Suppressor macrophage treated with lipopolysaccharide for 1 hour (primary cell): Measurements from ENCODE around the gene SMIM3.
"Not testable (repeated sequence)": the region's sequence is repeated elsewhere in the genome, so short reads cannot be mapped to it uniquely, and the experiment has no call there.

Source experiments
- DNase-seq, 3 donors: peaks; one replicate each; pipeline ENCODE4 v3.0.0-alpha.2; 2020 to 2022

Gene SMIM3

GRCh38 chr5:150778517-150779396, at the start of gene SMIM3:
SMIM3 (plus strand) TSS chr5:150778757; CDS start chr5:150795441, 16,684 bp downstream.
- peak; percentile 89 to 95 (median 90) for DNase-seq

DNA sequence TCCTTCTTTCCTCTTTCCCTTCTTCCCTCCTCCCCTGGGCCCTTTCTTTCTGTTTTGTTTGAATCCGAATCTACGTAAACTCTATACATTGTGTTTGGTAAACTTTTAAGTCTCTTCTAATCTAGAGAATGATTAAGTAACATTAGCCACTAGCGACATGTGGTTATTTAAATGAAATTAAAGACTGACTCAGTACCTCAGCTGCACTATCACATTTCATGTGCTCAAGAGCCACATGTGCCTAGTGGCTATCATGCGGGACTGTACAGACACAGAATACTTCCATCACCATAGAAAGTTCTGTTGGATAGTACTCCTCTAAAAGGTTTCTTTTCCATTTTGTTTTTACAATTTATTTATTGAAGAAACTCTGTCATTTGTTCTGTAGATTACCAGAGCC, 48.7 kb upstream of the SMIM3 start:
- no peak for DNase-seq

DNA sequence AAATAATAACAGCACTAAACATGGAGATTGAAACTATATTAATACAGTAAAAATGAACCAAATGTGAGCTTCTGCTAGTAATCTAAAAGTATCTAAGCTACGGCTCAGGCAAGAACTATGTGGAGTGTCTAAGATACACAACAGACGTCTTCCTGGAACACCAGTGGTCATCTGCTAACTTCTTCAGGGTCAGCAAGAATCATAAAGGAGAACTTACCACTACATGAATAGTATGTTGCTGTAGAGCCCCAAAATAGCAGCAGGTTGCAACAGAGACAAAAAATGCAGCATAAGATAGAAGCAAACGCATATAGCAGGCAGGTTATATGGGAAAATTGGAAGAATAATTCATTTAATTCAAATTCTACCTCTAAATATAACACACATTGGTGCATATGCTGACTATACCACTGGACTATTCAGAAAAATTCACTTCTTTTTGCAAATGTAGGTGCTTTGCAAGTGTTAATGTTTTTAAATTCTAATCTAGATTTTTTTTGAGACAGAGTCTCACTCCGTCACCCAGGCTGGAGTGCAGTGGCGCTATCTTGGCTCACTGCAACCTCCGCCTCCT, 46.8 kb upstream of the SMIM3 start:
- peak; percentile 39 to 73 (median 53) for DNase-seq

DNA sequence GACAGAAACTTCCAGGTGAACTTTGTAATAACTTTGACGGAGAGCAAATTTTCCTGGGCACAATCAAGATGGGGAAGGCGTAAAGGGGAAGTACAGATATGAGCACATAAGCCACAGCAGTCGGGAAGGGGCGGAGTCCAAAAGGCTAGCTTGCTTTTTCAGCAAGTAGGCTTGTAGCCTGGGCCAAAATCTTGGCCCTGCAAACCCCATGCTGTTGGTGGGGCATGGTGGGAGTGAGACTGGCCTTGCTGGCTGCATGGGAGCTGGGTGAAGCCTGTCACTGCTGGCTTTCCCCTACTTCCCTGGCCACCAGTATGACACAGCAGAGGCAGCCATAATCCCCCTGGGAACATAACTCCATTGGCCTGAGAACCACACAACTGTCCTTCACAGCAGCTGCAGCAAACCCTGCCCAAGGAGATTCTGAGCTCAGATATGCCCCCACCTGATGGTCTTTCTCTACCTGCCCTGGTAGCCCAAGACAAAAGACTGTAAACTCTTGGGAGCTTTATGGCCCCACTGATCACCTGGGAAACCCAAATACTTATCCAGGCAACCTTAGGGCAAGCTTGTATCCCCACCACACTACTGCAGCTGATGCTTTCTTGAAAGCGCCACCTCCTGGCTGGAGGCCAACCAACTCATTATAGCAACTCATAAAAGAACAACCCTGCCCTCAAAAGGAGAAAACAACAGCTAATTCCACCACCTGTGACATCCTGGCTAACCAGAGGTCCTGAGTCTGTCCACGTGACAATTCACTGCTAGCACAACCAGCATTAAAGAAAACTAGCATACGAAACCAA, 43.8 kb upstream of the SMIM3 start:
- DNase-seq: peak; percentile 87 to 92 (median 89)

GRCh38 chr5:150738862-150739261, 39.7 kb upstream of the SMIM3 start:
- DNase-seq: no peak

GRCh38 chr5:150740992-150741391, 37.6 kb upstream of the SMIM3 start:
- DNase-seq: no peak

GRCh38 chr5:150742455-150743141, 36.0 kb upstream of the SMIM3 start:
- peak in 1 of 3 donors; percentile 53 for DNase-seq

DNA sequence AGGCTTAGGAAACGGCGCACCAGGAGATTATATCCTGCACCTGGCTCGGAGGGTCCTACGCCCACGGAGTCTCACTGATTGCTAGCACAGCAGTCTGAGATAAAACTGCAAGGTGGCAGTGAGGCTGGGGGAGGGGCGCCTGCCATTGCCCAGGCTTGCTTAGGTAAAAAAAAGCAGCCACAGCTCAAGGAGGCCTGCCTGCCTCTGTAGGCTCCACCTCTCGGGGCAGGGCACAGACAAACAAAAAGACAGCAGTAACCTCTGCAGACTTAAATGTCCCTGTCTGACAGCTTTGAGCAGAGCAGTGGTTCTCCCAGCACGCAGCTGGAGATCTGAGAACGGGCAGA, 35.4 kb upstream of the SMIM3 start:
- not testable (repeated sequence) for DNase-seq

- DNase-seq: no peak
Observed at GRCh38 chr5:150750469-150750868, 28.1 kb upstream of the SMIM3 start.

DNA sequence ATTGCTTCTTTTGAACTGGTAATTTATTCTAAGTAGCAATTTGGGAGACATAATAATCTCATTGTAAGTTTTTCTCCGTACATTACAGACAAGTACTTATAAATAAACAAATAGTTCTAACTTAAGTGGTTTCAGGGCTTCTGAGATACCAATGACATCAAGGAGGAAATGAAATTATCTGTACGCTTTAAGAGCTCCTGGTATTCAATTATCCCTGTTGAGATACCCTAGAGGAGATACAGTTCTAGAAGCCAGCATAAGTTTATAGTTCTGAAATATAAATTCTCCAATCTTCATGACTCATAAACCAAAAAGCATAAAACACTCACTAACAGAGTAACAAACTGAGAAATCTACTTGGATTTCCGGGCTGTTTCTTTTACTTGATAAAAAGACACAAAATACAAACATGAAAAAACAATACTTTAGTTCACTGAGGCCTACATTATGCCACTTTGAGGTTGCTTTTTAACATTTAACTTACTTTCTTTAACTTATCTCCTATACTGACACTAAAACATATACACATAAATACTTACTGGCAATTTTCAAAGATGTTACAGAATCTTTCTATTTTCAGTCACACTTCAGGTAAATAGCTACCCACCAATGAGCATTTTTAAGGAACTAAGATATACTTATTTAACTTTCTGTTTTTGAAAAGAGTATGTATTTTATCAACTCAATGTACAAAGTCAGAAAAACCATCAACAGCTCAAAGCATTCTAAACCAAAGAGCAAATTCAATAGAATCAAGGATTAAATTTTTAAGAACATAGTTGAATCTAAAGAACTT, 27.3 kb upstream of the SMIM3 start:
- DNase-seq: no peak

DNA sequence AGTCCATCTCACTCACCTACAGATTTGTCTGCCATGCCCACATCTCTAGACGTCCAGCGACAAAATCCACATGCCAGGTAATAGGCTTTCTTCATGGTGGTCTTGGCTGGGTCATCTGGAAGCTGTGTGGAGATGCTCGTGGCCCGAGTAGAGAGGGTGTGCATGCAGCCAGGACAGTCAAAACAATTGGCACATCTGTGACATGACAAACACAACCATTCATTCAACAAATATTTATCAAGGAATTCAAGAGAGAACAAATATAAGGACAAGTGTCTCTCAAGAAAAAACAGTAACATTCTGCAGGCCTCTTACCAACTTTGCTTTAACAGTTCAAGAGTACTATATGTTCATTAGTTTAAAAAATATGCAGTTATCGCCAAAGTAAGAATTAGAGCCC, 25.1 kb upstream of the SMIM3 start:
- no peak for DNase-seq

DNA sequence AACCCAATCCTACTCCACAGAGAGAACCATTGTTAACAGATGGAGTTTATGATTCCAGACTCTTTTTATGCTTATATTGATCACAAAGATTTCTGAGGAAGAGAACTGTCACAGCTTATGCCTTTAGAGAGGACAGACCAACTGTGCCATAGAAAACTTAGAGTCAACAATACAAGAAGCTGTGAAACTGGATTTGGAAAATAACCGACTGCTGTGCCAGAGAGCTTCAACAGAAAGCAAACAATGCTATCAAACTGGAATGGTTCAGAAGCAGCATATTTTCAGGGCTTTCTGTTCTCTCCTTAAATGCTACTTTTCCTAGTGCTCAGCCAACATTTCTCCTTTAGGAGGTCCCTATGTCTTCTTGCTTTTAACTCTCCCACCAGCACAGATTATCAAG, 24.7 kb upstream of the SMIM3 start:
- DNase-seq: no peak

DNA sequence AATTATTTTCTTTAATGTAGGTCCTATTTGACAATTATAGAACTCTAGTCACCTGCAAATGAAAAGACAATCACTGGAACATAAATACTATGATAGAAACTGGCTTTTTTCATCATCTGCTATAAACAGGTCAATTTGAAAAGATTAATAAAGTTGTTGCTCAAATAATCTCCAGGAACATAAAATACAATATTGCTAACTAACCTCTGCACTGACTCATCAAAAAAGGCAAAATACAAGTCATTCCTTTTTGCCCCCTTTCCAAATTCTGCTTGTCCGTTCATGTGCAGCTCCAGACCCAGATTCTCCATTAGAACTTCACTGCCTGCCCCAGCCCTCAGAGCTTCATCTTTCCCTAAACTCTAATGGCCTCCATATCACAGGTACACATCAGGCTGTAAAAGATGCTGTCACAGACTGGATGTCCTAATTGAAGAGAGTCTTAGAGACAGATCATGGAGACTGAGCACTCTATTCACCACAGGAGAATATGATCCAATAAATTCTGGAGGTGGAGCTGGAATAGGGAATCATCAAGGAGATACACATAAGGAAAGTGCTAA, 21.4 kb upstream of the SMIM3 start:
- no peak for DNase-seq

- DNase-seq: no peak
Observed at GRCh38 chr5:150758203-150758530, 20.4 kb upstream of the SMIM3 start.

GRCh38 chr5:150758531-150759333, 19.8 kb upstream of the SMIM3 start, which contains the start of gene DCTN4:
DCTN4 (minus strand) TSS chr5:150759017; CDS start chr5:150758993, 24 bp downstream.
- DNase-seq: peak; percentile 98 to 99 (median 99)

DNA sequence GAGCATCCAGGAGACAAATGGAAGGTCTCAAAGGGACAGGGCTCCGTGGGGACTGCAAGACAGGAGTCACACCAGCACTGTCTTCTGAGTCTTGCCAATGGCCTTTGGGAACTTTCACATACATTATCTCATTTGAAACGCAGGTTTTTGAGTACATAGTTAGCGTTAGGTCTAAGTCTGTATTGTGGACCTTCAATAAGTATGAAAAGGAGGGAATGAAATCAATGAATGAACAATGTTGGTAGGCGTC, 19.3 kb upstream of the SMIM3 start:
- no peak for DNase-seq

DNA sequence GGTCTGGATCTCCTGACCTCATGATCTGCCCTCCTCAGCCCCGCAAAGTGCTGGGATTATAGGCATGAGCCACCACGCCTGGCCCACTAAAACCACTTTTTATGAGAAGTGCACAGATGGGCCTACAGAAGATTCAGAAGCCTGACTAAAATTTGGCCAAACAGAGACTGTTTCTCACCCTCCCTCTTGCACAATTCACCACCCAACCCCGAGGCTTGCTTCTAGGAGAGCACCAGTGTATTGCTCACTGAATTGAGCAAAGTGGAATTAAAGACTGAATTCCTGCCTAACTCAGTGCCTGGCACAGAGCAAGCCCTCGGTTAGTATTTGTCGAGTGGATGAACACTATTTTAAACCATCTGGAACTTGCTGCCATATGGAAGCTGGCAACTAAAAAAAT, 16.3 kb upstream of the SMIM3 start:
- peak; percentile 79 to 86 (median 80) for DNase-seq

DNA sequence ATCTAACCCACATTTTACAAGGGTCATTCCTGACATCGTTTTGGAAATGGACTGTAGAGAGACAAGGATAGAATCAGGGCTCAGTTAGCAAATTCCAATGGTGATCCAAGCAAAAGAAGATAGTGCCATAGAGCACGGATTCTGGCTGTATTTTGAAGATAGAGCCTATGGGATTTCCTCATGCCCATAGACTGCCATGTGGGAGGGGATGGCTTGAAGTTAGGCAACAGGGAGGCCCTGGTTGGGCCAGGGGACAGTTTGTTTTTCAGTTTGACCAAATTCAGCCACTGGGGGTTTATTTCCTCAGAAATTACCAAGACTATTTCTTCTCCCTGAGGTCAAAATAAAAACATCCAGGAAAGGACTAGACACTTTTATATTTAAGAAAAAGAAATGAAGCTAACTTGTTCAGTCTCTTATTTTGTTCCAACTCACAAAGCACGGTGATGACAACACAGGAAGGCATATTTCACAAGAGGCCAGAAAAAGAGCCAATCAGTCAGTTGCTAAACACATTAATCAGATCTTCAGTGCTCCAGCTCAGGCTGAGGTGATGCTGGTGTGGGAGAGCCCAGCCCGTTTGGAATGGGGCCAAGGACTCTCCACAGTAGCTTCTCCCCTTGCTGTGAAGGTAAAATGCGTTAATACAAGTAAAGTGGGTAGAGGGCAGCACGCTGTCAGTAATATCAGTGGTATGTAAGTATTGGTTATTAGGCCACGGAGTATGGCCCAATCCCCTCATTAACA, 15.4 kb upstream of the SMIM3 start:
- peak; percentile 85 to 93 (median 91) for DNase-seq

GRCh38 chr5:150764530-150764929, 14.0 kb upstream of the SMIM3 start:
- peak; percentile 57 to 79 (median 68) for DNase-seq

DNA sequence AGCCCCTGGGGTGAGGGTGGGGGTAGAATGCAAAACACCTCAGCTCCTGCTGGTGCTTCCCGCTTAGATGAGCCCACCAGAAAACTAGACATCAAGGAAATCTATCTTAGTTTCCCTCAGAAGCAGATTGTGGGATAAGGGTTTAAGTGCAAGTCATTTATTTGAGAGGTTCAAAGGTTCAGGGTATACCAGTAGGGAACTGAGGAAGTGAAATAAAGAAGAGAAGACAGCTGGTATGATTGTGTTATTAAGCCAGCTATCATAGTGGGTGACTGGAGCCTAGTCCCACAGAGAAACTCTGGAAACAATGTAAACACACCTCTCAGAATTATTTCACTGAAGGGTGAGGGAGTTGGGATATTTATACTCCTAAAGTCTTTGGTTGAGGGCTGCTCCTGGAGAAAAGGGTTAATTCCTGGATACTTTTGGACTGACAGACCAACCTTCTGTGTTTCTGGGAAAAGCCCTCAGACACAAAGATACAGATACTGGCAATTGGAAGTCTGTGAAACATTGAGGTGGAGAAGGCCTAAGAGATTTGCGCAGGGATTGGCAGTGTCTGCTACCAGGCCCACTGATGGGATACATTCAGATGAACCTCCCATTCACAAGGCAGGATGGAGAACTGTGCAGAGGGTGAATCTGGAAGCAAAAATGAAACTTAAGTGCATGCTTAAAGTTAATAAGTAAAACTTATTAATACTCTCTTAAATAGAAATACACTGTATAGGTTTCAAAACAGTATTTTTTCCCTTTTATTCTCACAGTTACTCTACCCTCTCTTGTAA, 13.4 kb upstream of the SMIM3 start:
- peak; percentile 22 to 62 (median 46) for DNase-seq
